Measurements from ENCODE around the gene SAPCD2.

Gene SAPCD2

GRCh38 chr9:137026828-137027227, 43.5 kb downstream of the SAPCD2 start:
- H3K9me3 ChIP-seq (ENCODE audit: control insufficient read depth in 2 of 2, low read length in 2 of 2) = no peaks in the 10 kb centered on the region
- H3K4me1 ChIP-seq (ENCODE audit: control insufficient read depth, insufficient read depth, low read length) = peaks cover 33% of the 10 kb centered on the region
- peak overlapping the region; percentile 47 to 74 for H3K4me3 ChIP-seq (ENCODE audit: low read length in 2 of 2)
- H3K9ac ChIP-seq (ENCODE audit: low read length in 2 of 2) = peak overlapping the region in 1 of 2 donors; percentile 41
- H3K27me3 ChIP-seq (ENCODE audit: control insufficient read depth in 1 of 2, insufficient read depth in 2 of 2, low read length in 2 of 2) = no peaks in the 10 kb centered on the region
- no peak overlapping the region for H3K27ac ChIP-seq (ENCODE audit: low read length)
- H3K36me3 ChIP-seq (ENCODE audit: control insufficient read depth in 2 of 2, insufficient read depth in 2 of 2, low read length in 2 of 2) = no peaks in the 10 kb centered on the region

DNA sequence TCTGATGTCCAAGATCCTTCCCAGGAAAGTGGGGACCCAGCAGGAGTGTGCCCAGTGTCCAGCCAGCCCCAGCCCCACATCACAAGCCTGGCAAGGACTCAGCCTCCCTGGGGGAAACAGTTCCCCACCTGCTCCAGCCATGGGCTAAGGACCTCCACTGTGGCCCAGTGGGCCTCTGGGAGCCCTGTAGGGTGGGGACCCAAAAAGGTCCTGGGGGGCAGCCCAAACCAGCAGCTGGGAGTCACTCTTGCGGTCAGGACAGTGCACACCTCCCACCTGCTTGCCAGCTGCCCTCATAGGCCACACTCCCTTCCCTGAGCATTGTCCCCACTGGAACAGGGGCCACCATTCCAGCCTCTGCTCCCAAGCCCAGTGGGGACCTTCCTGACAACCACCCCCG, 44.0 kb downstream of the SAPCD2 start:
- no peaks in the 10 kb centered on the region for H3K9me3 ChIP-seq (ENCODE audit: control insufficient read depth in 2 of 2, low read length in 2 of 2)
- peaks cover 33% of the 10 kb centered on the region for H3K4me1 ChIP-seq (ENCODE audit: control insufficient read depth, insufficient read depth, low read length)
- no peak overlapping the region for H3K27ac ChIP-seq (ENCODE audit: low read length)
- no peak overlapping the region for H3K4me3 ChIP-seq (ENCODE audit: low read length in 2 of 2)
- H3K9ac ChIP-seq (ENCODE audit: low read length in 2 of 2) = no peak overlapping the region
- no peaks in the 10 kb centered on the region for H3K36me3 ChIP-seq (ENCODE audit: control insufficient read depth in 2 of 2, insufficient read depth in 2 of 2, low read length in 2 of 2)
- H3K27me3 ChIP-seq (ENCODE audit: control insufficient read depth in 1 of 2, insufficient read depth in 2 of 2, low read length in 2 of 2) = no peaks in the 10 kb centered on the region

- no peaks in the 10 kb centered on the region for H3K27me3 ChIP-seq (ENCODE audit: control insufficient read depth in 1 of 2, insufficient read depth in 2 of 2, low read length in 2 of 2)
- no peak overlapping the region for H3K4me3 ChIP-seq (ENCODE audit: low read length in 2 of 2)
- H3K4me1 ChIP-seq (ENCODE audit: control insufficient read depth, insufficient read depth, low read length) = peaks cover 33% of the 10 kb centered on the region
- H3K9ac ChIP-seq (ENCODE audit: low read length in 2 of 2) = no peak overlapping the region
- no peaks in the 10 kb centered on the region for H3K36me3 ChIP-seq (ENCODE audit: control insufficient read depth in 2 of 2, insufficient read depth in 2 of 2, low read length in 2 of 2)
- no peak overlapping the region for H3K27ac ChIP-seq (ENCODE audit: low read length)
- no peaks in the 10 kb centered on the region for H3K9me3 ChIP-seq (ENCODE audit: control insufficient read depth in 2 of 2, low read length in 2 of 2)
Measured at GRCh38 chr9:137025517-137025966, 44.8 kb downstream of the SAPCD2 start.

GRCh38 chr9:137023583-137023991, 46.8 kb downstream of the SAPCD2 start:
- Histone ChIP-seq H3K27ac (ENCODE audit: low read length) (no peak overlapping the region), H3K27me3 (ENCODE audit: control insufficient read depth in 1 of 2, insufficient read depth in 2 of 2, low read length in 2 of 2) (no peaks in the 10 kb centered on the region), H3K9ac (ENCODE audit: low read length in 2 of 2) (no peak overlapping the region), H3K4me1 (ENCODE audit: control insufficient read depth, insufficient read depth, low read length) (peaks cover 23% of the 10 kb centered on the region), H3K4me3 (ENCODE audit: low read length in 2 of 2) (no peak overlapping the region), H3K36me3 (ENCODE audit: control insufficient read depth in 2 of 2, insufficient read depth in 2 of 2, low read length in 2 of 2) (no peaks in the 10 kb centered on the region), H3K9me3 (ENCODE audit: control insufficient read depth in 2 of 2, low read length in 2 of 2) (no peaks in the 10 kb centered on the region)

DNA sequence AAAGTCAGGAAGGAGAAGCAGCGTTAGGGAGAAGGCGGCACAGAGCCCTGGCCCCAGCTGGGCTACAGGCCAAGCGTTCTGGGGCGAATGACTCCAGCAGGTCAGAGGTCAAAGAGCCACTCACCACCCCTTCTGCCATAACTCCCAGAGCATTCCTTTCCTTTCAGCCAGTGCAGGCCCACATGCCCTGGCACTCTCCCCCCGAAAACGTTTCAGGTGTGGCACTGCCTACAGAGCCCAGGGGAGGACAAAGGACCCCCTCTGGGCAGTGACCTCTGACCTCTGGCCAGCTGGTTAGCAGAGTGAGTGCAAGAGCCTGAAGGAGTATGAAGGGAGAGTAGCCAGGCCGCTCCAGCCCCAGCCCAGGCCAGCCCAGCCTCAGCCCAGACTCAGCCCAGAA, 47.2 kb downstream of the SAPCD2 start:
- Histone ChIP-seq H3K36me3 (ENCODE audit: control insufficient read depth in 2 of 2, insufficient read depth in 2 of 2, low read length in 2 of 2) (no peaks in the 10 kb centered on the region), H3K4me1 (ENCODE audit: control insufficient read depth, insufficient read depth, low read length) (peaks cover 20% of the 10 kb centered on the region), H3K9ac (ENCODE audit: low read length in 2 of 2) (no peak overlapping the region), H3K27me3 (ENCODE audit: control insufficient read depth in 1 of 2, insufficient read depth in 2 of 2, low read length in 2 of 2) (no peaks in the 10 kb centered on the region), H3K4me3 (ENCODE audit: low read length in 2 of 2) (no peak overlapping the region), H3K9me3 (ENCODE audit: control insufficient read depth in 2 of 2, low read length in 2 of 2) (no peaks in the 10 kb centered on the region), H3K27ac (ENCODE audit: low read length) (no peak overlapping the region)

DNA sequence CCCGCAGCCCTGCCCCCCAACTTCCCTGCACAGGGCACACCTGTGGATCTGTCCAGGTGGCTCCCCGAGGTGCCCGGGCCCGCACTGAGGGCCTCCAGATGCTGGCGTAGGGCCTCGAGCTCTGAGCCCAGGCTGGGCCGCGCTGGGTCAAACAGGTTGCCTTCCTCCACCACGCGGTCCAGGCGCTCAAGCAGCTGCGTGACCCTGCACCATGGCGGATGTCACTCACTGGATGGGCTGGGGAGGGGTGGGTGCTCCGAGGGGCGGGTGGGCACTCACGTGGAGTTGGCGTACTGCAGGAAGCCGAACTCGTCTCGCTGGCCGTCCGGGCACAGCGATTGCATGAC, 47.7 kb downstream of the SAPCD2 start:
- H3K4me1 ChIP-seq (ENCODE audit: control insufficient read depth, insufficient read depth, low read length) = peaks cover 20% of the 10 kb centered on the region
- no peak overlapping the region for H3K4me3 ChIP-seq (ENCODE audit: low read length in 2 of 2)
- H3K36me3 ChIP-seq (ENCODE audit: control insufficient read depth in 2 of 2, insufficient read depth in 2 of 2, low read length in 2 of 2) = no peaks in the 10 kb centered on the region
- H3K27ac ChIP-seq (ENCODE audit: low read length) = no peak overlapping the region
- H3K9ac ChIP-seq (ENCODE audit: low read length in 2 of 2) = no peak overlapping the region
- H3K27me3 ChIP-seq (ENCODE audit: control insufficient read depth in 1 of 2, insufficient read depth in 2 of 2, low read length in 2 of 2) = no peaks in the 10 kb centered on the region
- no peaks in the 10 kb centered on the region for H3K9me3 ChIP-seq (ENCODE audit: control insufficient read depth in 2 of 2, low read length in 2 of 2)

- Histone ChIP-seq H3K4me3 (ENCODE audit: low read length in 2 of 2) (no peak overlapping the region), H3K9ac (ENCODE audit: low read length in 2 of 2) (no peak overlapping the region), H3K27ac (ENCODE audit: low read length) (no peak overlapping the region)
Measured at GRCh38 chr9:137021979-137022661, 48.2 kb downstream of the SAPCD2 start.

DNA sequence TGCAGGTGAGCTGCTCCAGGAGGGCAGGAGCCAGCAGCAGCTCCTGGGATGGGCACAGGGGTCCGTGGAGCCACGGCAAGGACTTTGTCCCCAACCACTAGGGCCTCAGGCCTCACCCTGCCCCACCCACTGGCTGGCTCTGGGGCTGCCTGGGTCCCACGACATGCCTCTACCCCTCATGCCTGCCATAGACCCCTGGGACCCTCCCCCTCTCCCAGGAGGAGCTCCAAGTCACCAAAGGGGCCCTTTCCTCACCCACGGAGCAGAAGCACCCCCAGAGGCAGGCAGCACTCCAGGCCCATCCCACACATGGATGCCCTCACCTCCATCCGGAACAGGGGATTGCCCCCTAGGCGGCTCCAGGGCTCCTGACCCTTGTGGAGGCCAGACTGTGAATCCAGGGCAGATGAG, 48.8 kb downstream of the SAPCD2 start:
- no peaks in the 10 kb centered on the region for H3K9me3 ChIP-seq (ENCODE audit: control insufficient read depth in 2 of 2, low read length in 2 of 2)
- H3K36me3 ChIP-seq (ENCODE audit: control insufficient read depth in 2 of 2, insufficient read depth in 2 of 2, low read length in 2 of 2) = peaks cover 0 to 4% of the 10 kb centered on the region in 2 donors
- no peaks in the 10 kb centered on the region for H3K27me3 ChIP-seq (ENCODE audit: control insufficient read depth in 1 of 2, insufficient read depth in 2 of 2, low read length in 2 of 2)
- H3K27ac ChIP-seq (ENCODE audit: low read length) = no peak overlapping the region
- H3K9ac ChIP-seq (ENCODE audit: low read length in 2 of 2) = no peak overlapping the region
- peaks cover 9% of the 10 kb centered on the region for H3K4me1 ChIP-seq (ENCODE audit: control insufficient read depth, insufficient read depth, low read length)
- H3K4me3 ChIP-seq (ENCODE audit: low read length in 2 of 2) = no peak overlapping the region

More at GRCh38 chr9:137021979-137022661, 48.2 kb downstream of the SAPCD2 start:
- H3K4me1 ChIP-seq (ENCODE audit: control insufficient read depth, insufficient read depth, low read length) = peaks cover 15% of the 10 kb centered on the region
- H3K36me3 ChIP-seq (ENCODE audit: control insufficient read depth in 2 of 2, insufficient read depth in 2 of 2, low read length in 2 of 2) = peaks cover 0 to 2% of the 10 kb centered on the region in 2 donors
- no peaks in the 10 kb centered on the region for H3K9me3 ChIP-seq (ENCODE audit: control insufficient read depth in 2 of 2, low read length in 2 of 2)
- no peaks in the 10 kb centered on the region for H3K27me3 ChIP-seq (ENCODE audit: control insufficient read depth in 1 of 2, insufficient read depth in 2 of 2, low read length in 2 of 2)

GRCh38 chr9:137020771-137021567, 49.4 kb downstream of the SAPCD2 start:
- Histone ChIP-seq H3K4me1 (ENCODE audit: control insufficient read depth, insufficient read depth, low read length) (peaks cover 4% of the 10 kb centered on the region), H3K36me3 (ENCODE audit: control insufficient read depth in 2 of 2, insufficient read depth in 2 of 2, low read length in 2 of 2) (peaks cover 3 to 6% of the 10 kb centered on the region in 2 donors)

GRCh38 chr9:137019891-137020683, 50.3 kb downstream of the SAPCD2 start:
- H3K4me1 ChIP-seq (ENCODE audit: control insufficient read depth, insufficient read depth, low read length) = peaks cover 2% of the 10 kb centered on the region
- no peak overlapping the region for H3K4me3 ChIP-seq (ENCODE audit: low read length in 2 of 2)
- H3K27me3 ChIP-seq (ENCODE audit: control insufficient read depth in 1 of 2, insufficient read depth in 2 of 2, low read length in 2 of 2) = no peaks in the 10 kb centered on the region
- peaks cover 4 to 8% of the 10 kb centered on the region in 2 donors for H3K36me3 ChIP-seq (ENCODE audit: control insufficient read depth in 2 of 2, insufficient read depth in 2 of 2, low read length in 2 of 2)
- no peak overlapping the region for H3K9ac ChIP-seq (ENCODE audit: low read length in 2 of 2)
- H3K27ac ChIP-seq (ENCODE audit: low read length) = no peak overlapping the region
- H3K9me3 ChIP-seq (ENCODE audit: control insufficient read depth in 2 of 2, low read length in 2 of 2) = no peaks in the 10 kb centered on the region

More at GRCh38 chr9:137020771-137021567, 49.4 kb downstream of the SAPCD2 start:
- Histone ChIP-seq H3K27ac (ENCODE audit: low read length) (no peak overlapping the region), H3K27me3 (ENCODE audit: control insufficient read depth in 1 of 2, insufficient read depth in 2 of 2, low read length in 2 of 2) (no peaks in the 10 kb centered on the region), H3K4me3 (ENCODE audit: low read length in 2 of 2) (no peak overlapping the region), H3K9ac (ENCODE audit: low read length in 2 of 2) (no peak overlapping the region), H3K9me3 (ENCODE audit: control insufficient read depth in 2 of 2, low read length in 2 of 2) (no peaks in the 10 kb centered on the region)

Data from stomach smooth muscle (tissue), 2 donors.